Ishikawa (cell line): ENCODE measurements around the gene DOCK2.

Source experiments
- CEBPB ChIP-seq: IDR thresholded peaks from 2 replicates; pipeline ENCODE4 v1.6.1; 2012
- CREB1 ChIP-seq: IDR thresholded peaks from 2 replicates; pipeline ENCODE4 v1.6.1; 2012; ENCODE audit warnings: low read depth
- EGR1 ChIP-seq: IDR thresholded peaks from 2 replicates; pipeline ENCODE4 v1.6.1; 2012
- EP300 ChIP-seq: IDR thresholded peaks from 2 replicates; pipeline ENCODE4 v1.6.1; 2012; ENCODE audit warnings: borderline replicate concordance
- FOXM1 ChIP-seq: IDR thresholded peaks from 2 replicates; pipeline ENCODE4 v1.6.1; 2012; ENCODE audit warnings: low read depth, borderline replicate concordance
- NFIC ChIP-seq: IDR thresholded peaks from 2 replicates; pipeline ENCODE4 v1.6.1; 2012
- RAD21 ChIP-seq: IDR thresholded peaks from 2 replicates; pipeline ENCODE4 v1.6.1; 2012; ENCODE audit warnings: low read depth
- REST ChIP-seq: IDR thresholded peaks from 2 replicates; pipeline ENCODE4 v1.6.1; 2012; ENCODE audit warnings: low read depth, mild to moderate bottlenecking
- TAF1 ChIP-seq: IDR thresholded peaks from 2 replicates; pipeline ENCODE4 v1.6.1; 2012; ENCODE audit warnings: low read depth, mild to moderate bottlenecking
- TCF12 ChIP-seq: IDR thresholded peaks from 2 replicates; pipeline ENCODE4 v1.6.1; 2012; ENCODE audit warnings: low read depth
- TEAD4 ChIP-seq: IDR thresholded peaks from 2 replicates; pipeline ENCODE4 v1.6.1; 2012
- YY1 ChIP-seq: IDR thresholded peaks from 2 replicates; pipeline ENCODE4 v1.6.1; 2012; ENCODE audit warnings: low read depth
- ZBTB7A ChIP-seq: IDR thresholded peaks from 2 replicates; pipeline ENCODE4 v1.6.1; 2012; ENCODE audit warnings: low read depth
- TF ChIP-seq, protein P1 (sequence below): IDR thresholded peaks from 2 replicates; pipeline ENCODE4 v1.6.1; 2012
- TF ChIP-seq, protein P2 (sequence below): IDR thresholded peaks from 2 replicates; pipeline ENCODE4 v1.6.1; 2012

DOCK2 gene

GRCh38 chr5:169856571-169856970 lies 219.5 kb downstream of the DOCK2 start:
- TF ChIP-seq EP300 (no peak), RAD21 (no peak), NFIC (no peak), ZBTB7A (no peak), TEAD4 (no peak), EGR1 (no peak), CEBPB (no peak), YY1 (no peak), CREB1 (no peak), TAF1 (no peak), TCF12 (no peak), FOXM1 (no peak), REST (no peak)
- TF ChIP-seq, protein P1, sequence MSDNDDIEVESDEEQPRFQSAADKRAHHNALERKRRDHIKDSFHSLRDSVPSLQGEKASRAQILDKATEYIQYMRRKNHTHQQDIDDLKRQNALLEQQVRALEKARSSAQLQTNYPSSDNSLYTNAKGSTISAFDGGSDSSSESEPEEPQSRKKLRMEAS, result no peak
- TF ChIP-seq, protein P2, sequence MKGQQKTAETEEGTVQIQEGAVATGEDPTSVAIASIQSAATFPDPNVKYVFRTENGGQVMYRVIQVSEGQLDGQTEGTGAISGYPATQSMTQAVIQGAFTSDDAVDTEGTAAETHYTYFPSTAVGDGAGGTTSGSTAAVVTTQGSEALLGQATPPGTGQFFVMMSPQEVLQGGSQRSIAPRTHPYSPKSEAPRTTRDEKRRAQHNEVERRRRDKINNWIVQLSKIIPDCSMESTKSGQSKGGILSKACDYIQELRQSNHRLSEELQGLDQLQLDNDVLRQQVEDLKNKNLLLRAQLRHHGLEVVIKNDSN, result no peak

DNA sequence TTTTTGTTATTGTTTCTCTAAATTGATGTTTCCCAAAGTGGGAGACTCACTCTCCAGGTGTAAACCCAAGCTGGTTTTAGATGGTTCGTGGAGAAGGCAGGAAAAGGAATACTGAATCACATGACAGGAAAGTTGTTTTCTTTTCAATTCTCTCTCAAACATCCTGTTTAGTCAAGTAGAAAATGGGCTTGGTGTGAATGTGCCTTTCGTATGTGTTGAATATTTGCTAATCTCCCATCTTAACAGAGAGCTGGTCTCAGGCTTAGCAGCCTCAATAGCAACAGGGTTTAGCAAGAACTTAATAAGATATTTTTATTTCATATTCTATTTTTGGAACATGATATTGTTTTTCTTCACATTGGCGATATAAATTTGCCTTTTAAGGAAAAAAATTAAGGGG lies 223.5 kb downstream of the DOCK2 start:
- TF ChIP-seq EP300 (no peak), TAF1 (no peak), TEAD4 (no peak), NFIC (no peak), CEBPB (no peak), TCF12 (no peak), YY1 (no peak), RAD21 (no peak), CREB1 (no peak), ZBTB7A (no peak), FOXM1 (no peak), EGR1 (no peak), REST (no peak)
- TF ChIP-seq, protein P1, result no peak
- TF ChIP-seq, protein P2, result no peak

DNA sequence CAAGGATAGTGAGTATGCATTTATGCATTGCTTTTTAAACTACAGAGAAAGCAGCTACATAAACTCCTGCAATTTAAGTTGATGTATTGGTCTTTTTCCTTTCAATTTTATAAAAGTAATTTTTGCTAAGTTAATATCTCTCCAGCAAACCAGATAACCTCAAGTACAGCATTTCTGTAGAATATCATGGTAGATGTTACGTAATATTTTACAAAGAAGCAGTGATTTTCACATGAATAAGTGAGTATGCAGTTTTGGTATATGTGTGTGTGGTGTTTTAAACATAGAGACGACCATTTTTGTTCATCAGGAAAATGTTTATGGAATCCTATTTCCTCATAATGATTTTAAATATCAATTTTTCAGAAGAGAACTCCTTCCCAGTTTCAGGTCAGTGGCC lies 224.4 kb downstream of the DOCK2 start:
- TF ChIP-seq REST (no peak), YY1 (no peak)

- TF ChIP-seq TEAD4, result no peak
These were observed 224.9 kb downstream of the DOCK2 start for GRCh38 chr5:169861934-169862333.

GRCh38 chr5:169862391-169862811 lies 225.3 kb downstream of the DOCK2 start:
- TF ChIP-seq CREB1 (no peak), FOXM1 (no peak), YY1 (no peak), RAD21 (no peak), ZBTB7A (no peak), TCF12 (no peak), EP300 (no peak), CEBPB (no peak), REST (no peak), TEAD4 (no peak), TAF1 (no peak)
- TF ChIP-seq, protein P2, result no peak
- TF ChIP-seq, protein P1, result no peak
